ENCODE measurements around the gene RTL1.

DNA sequence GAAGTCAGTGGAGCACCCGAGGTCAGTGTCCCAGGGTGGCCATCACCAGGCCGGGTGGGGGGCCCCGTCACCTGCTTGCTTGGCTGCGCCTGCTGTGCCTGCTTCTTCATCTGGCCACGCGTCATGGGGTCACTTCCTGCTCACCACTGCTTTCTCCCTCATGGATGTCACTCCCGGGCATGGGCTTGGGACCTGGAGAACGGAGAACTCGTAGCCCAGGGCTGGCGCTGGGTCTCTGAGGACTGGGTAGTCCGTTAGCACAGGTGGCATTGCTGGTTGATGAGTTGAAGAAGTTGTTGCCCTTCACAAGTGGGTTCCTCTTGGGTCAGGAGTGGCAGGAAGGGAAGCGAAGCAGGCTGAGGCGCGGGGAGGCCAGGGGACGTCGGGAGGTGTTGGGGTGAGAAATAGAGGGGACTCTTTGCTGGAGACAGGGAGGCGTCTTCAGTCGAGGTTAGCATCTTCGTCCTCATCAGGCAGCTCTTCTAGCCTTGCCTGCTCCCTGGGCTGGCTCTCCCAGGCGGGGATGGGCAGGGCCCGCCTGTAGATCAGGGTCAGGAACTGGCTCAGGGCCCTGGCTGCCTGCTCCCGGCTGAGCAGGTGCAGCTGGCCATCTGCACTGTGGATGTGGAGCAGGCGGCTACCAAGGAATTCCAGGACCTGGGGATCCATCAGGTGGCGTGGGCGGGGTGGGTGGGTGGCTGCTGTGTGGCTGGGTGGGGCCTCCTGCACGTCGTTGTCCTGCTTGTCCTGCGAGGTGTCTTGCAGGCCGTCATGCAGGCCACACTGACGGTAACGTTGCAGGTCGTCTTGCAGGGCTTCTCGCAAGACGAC, 23.0 kb downstream of the RTL1 start:
- TF ChIP-seq GATA3 (IDR thresholded peaks at IDR 0.05; ENCODE audit: low read depth, low read length) (no peak), GATA2 (IDR thresholded peaks at IDR 0.05; ENCODE audit: low read depth, low read length) (no peak)

Data from SH-SY5Y (cell line).